Neural progenitor cell (in vitro differentiated cells): ENCODE measurements around the gene NOTUM. TPM values are rescaled to one million over a fixed set of nuclear protein-coding genes. Genes with fewer than 3 reads are reported as not detected.

Source experiments
- DNase-seq: peaks from one replicate; pipeline ENCODE4 v3.0.0-alpha.2; 2016; ENCODE audit warnings: low spot score
- H2AFZ ChIP-seq: fragments of 200-600 bp; sonication (generic); replicated peaks from 2 replicates; pipeline ENCODE4 v1.6.1; 2016; ENCODE audit warnings: antibody characterized with exemption
- H3F3A ChIP-seq: fragments of 200-600 bp; sonication (generic); 2 replicates; pipeline ENCODE4 v1.6.1; 2016; ENCODE audit warnings: antibody characterized with exemption, low read depth
- H3K27ac ChIP-seq: fragments of 200-600 bp; sonication (generic); 2 replicates; pipeline ENCODE4 v1.5.1; 2016; ENCODE audit warnings: mild to moderate bottlenecking
- H3K27me3 ChIP-seq: fragments of 200-600 bp; sonication (generic); 2 replicates; pipeline ENCODE4 v1.6.1; 2016; ENCODE audit warnings: mild to moderate bottlenecking, moderate library complexity
- H3K36me3 ChIP-seq: fragments of 200-600 bp; sonication (generic); 2 replicates; pipeline ENCODE4 v1.5.1; 2016
- H3K4me1 ChIP-seq: fragments of 200-600 bp; sonication (generic); 2 replicates; pipeline ENCODE4 v1.6.1; 2016; ENCODE audit warnings: mixed run types
- H3K4me2 ChIP-seq: fragments of 200-600 bp; sonication (generic); 2 replicates; pipeline ENCODE4 v1.6.1; 2016
- H3K4me3 ChIP-seq: fragments of 200-600 bp; sonication (generic); 2 replicates; pipeline ENCODE4 v1.5.1; 2016
- H3K79me2 ChIP-seq: fragments of 200-600 bp; sonication (generic); 2 replicates; pipeline ENCODE4 v1.6.1; 2016; ENCODE audit warnings: low read depth
- H3K9ac ChIP-seq: fragments of 200-600 bp; sonication (generic); 2 replicates; pipeline ENCODE4 v1.6.1; 2016
- H3K9me3 ChIP-seq: fragments of 200-600 bp; sonication (generic); 2 replicates; pipeline ENCODE4 v1.5.1; 2016; ENCODE audit warnings: low read depth
- H4K20me1 ChIP-seq: fragments of 200-600 bp; sonication (generic); 2 replicates; pipeline ENCODE4 v1.6.1; 2016; ENCODE audit warnings: low read depth
- H3K27ac Mint-ChIP-seq: 3 replicates; pipeline ENCODE4 v1.8.0; 2021; ENCODE audit warnings: mixed read lengths
- H3K27me3 Mint-ChIP-seq: 2 replicates; pipeline ENCODE4 v1.8.0; 2022; ENCODE audit warnings: low read depth, mild to moderate bottlenecking, inconsistent platforms, moderate library complexity, mixed read lengths; ENCODE audit not compliant: insufficient read depth
- H3K36me3 Mint-ChIP-seq: 3 replicates; pipeline ENCODE4 v1.8.0; 2021; ENCODE audit warnings: mixed read lengths
- H3K4me1 Mint-ChIP-seq: 3 replicates; pipeline ENCODE4 v1.8.0; 2021; ENCODE audit warnings: mixed read lengths
- H3K4me3 Mint-ChIP-seq: 3 replicates; pipeline ENCODE4 v1.8.0; 2021; ENCODE audit warnings: mild to moderate bottlenecking, moderate library complexity, mixed read lengths
- H3K9me3 Mint-ChIP-seq: 3 replicates; pipeline ENCODE4 v1.8.0; 2020; ENCODE audit warnings: mixed read lengths
- EZH2 ChIP-seq: fragments of 200-600 bp; sonication (generic); IDR thresholded peaks from 2 replicates; pipeline ENCODE4 v1.6.1; 2017; ENCODE audit warnings: antibody characterized with exemption, mild to moderate bottlenecking, moderate library complexity
- EZH2phosphoT487 ChIP-seq: fragments of 200-600 bp; sonication (generic); IDR thresholded peaks from 2 replicates; pipeline ENCODE4 v1.6.1; 2017; ENCODE audit warnings: antibody characterized with exemption
- total RNA-seq: library from RNA; depleted of rRNA; stranded (reverse); fragments of >200 nt; gene quantifications from 2 replicates; pipeline ENCODE4 v1.2.3, GENCODE V29; 2015; ENCODE audit warnings: low replicate concordance
- TF ChIP-seq, protein P1 (sequence below): fragments of 200-600 bp; sonication (generic); IDR thresholded peaks from 2 replicates; pipeline ENCODE4 v1.5.1; 2017; ENCODE audit warnings: antibody characterized with exemption, mild to moderate bottlenecking

NOTUM gene
- 0.25 TPM in 1 of 2 replicates, not detected in the other for total RNA-seq

DNA sequence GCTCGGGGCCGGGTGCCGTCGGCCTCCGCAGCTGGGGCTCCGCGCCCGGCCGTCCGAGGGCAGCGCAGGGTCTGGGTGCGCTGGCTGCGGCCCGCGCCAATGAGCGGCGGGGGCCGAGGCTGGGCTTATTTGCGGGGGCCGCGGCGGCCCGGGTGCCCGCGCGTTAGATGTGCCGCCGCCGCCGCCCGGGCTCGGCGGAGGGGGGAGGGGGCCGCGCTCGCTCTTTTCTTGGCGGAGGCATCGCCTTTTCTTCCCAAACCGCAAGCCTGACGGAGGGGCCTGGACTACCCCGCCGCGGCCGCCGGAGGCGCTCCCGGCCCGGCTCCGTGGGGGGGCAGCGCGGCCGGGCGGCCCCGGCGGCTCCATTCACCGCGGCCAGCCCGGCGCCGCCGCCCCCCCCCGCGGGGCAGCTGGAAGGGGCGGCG is at the start of gene NOTUM:
TSS of gene NOTUM (minus strand) at position 101 of the 425 bp plus-strand sequence. CDS start 278 bp downstream, outside the sequence.
- Histone ChIP-seq H3K36me3 (no peaks in the 10 kb centered on the region), H3K27me3 (peaks cover 100% of the 10 kb centered on the region), H3K4me1 (peaks cover 8% of the 10 kb centered on the region), H3K4me3 (peak within 1 kb of the TSS; percentile 39), H2AFZ (no peak within 1 kb of the TSS), H3K79me2 (no peaks in the 10 kb centered on the region), H3K9ac (no peak within 1 kb of the TSS), H3K27ac (no peak within 1 kb of the TSS), H3K4me2 (peak within 1 kb of the TSS; percentile 73), H4K20me1 (peaks cover 11% of the 10 kb centered on the region), H3K9me3 (no peaks in the 10 kb centered on the region), H3F3A (peaks cover 22% of the 10 kb centered on the region)
- DNase-seq, result peak; percentile 88
- no peaks in the 10 kb centered on the region for H3K9me3 Mint-ChIP-seq
- H3K4me3 Mint-ChIP-seq, result no peak within 1 kb of the TSS
- TF ChIP-seq, protein P1, sequence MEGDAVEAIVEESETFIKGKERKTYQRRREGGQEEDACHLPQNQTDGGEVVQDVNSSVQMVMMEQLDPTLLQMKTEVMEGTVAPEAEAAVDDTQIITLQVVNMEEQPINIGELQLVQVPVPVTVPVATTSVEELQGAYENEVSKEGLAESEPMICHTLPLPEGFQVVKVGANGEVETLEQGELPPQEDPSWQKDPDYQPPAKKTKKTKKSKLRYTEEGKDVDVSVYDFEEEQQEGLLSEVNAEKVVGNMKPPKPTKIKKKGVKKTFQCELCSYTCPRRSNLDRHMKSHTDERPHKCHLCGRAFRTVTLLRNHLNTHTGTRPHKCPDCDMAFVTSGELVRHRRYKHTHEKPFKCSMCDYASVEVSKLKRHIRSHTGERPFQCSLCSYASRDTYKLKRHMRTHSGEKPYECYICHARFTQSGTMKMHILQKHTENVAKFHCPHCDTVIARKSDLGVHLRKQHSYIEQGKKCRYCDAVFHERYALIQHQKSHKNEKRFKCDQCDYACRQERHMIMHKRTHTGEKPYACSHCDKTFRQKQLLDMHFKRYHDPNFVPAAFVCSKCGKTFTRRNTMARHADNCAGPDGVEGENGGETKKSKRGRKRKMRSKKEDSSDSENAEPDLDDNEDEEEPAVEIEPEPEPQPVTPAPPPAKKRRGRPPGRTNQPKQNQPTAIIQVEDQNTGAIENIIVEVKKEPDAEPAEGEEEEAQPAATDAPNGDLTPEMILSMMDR, result peak; percentile 35
- TF ChIP-seq EZH2phosphoT487 (no peak), EZH2 (no peak)
- H3K27me3 Mint-ChIP-seq, result peaks cover 32% of the 10 kb centered on the region
- no peak within 1 kb of the TSS for H3K27ac Mint-ChIP-seq
- peaks cover 3% of the 10 kb centered on the region for H3K36me3 Mint-ChIP-seq
- H3K4me1 Mint-ChIP-seq, result peaks cover 38% of the 10 kb centered on the region

DNA sequence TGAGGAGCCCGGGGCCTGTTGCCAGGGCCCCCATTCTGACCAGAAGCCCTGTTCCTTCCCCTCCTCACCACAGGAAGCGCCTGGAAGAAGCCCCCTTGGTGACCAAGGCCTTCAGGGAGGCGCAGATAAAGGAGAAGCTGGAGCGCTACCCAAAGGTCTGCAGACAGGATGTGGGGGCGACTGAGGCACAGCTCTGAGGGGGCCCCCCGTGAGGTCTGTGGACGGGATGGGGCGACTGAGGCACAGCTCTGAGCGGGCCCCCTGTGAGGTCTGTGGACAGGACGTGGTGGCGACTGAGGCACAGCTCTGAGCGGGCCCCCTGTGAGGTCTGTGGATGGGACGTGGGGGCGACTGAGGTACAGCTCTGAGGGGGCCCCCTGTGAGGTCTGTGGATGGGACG is 48.4 kb upstream of the NOTUM start:
- H3K4me3 Mint-ChIP-seq, result no peak overlapping the region
- Histone ChIP-seq H3K4me3 (no peak overlapping the region), H3K27me3 (no peaks in the 10 kb centered on the region), H3K27ac (no peak overlapping the region), H3K79me2 (no peaks in the 10 kb centered on the region), H3K4me1 (no peaks in the 10 kb centered on the region), H3F3A (no peaks in the 10 kb centered on the region), H3K9ac (no peak overlapping the region), H4K20me1 (no peaks in the 10 kb centered on the region), H3K36me3 (no peaks in the 10 kb centered on the region), H2AFZ (no peak overlapping the region), H3K4me2 (no peak overlapping the region), H3K9me3 (no peaks in the 10 kb centered on the region)
- no peak for DNase-seq
- H3K27me3 Mint-ChIP-seq, result peaks cover 3% of the 10 kb centered on the region
- TF ChIP-seq, protein P1, result no peak
- TF ChIP-seq EZH2 (no peak), EZH2phosphoT487 (no peak)
- peaks cover 4% of the 10 kb centered on the region for H3K36me3 Mint-ChIP-seq
- no peak overlapping the region for H3K27ac Mint-ChIP-seq
- H3K4me1 Mint-ChIP-seq, result peaks cover 9% of the 10 kb centered on the region
- H3K9me3 Mint-ChIP-seq, result no peaks in the 10 kb centered on the region

DNA sequence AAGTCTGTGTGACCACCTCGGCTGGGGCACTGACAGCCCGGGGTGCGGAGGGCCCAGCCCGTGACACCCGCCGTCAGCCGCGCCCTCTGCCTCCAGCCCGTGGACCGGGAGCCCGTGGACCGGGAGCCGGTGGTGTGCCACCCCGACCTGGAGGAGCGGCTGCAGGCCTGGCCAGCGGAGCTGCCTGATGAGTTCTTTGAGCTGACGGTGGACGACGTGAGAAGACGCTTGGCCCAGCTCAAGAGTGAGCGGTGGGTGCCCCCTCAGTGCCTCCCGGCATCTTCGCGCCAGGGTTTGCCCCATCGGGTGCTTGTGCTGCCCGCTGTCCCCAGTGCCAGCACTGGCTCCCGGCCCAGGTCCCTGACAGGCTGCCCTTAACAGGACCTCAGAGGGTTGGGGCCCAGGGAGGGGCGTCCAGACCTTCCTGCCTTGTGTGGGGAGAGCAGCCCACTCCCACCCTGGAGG is 48.0 kb upstream of the NOTUM start:
- Mint-ChIP-seq H3K27ac (no peak overlapping the region), H3K36me3 (peaks cover 4% of the 10 kb centered on the region)
- DNase-seq, result no peak

More for the DNA sequence above, 48.0 kb upstream of the NOTUM start:
- no peak overlapping the region for H2AFZ ChIP-seq
- H3K79me2 ChIP-seq, result no peaks in the 10 kb centered on the region
- H3K4me3 ChIP-seq, result no peak overlapping the region
- TF ChIP-seq, protein P1, result no peak
- TF ChIP-seq EZH2 (no peak), EZH2phosphoT487 (no peak)
- H3K27me3 ChIP-seq, result no peaks in the 10 kb centered on the region
- H3K4me1 ChIP-seq, result no peaks in the 10 kb centered on the region
- H3K27ac ChIP-seq, result no peak overlapping the region
- H3K4me2 ChIP-seq, result no peak overlapping the region
- no peaks in the 10 kb centered on the region for H3K36me3 ChIP-seq
- Mint-ChIP-seq H3K27me3 (peaks cover 2% of the 10 kb centered on the region), H3K9me3 (no peaks in the 10 kb centered on the region), H3K4me3 (no peak overlapping the region), H3K4me1 (peaks cover 9% of the 10 kb centered on the region)
- no peak overlapping the region for H3K9ac ChIP-seq
- no peaks in the 10 kb centered on the region for H3K9me3 ChIP-seq
- no peaks in the 10 kb centered on the region for H4K20me1 ChIP-seq
- H3F3A ChIP-seq, result no peaks in the 10 kb centered on the region
